ENCODE results near the gene MAPK8IP1.

- TF ChIP-seq BCL3 (IDR thresholded peaks at IDR 0.05) = no peak
- no peak for TF ChIP-seq ZNF302 (CRISPR knock-in tag; IDR thresholded peaks at IDR 0.05)
- TF ChIP-seq ESRRA (IDR thresholded peaks at IDR 0.05; ENCODE audit: borderline replicate concordance, low read length) = no peak
- no peak for TF ChIP-seq RFX5 (IDR thresholded peaks at IDR 0.05)
- no peak for TF ChIP-seq CTCF (IDR thresholded peaks at IDR 0.05)
- TF ChIP-seq POLR2A (IDR thresholded peaks at IDR 0.05; ENCODE audit: low read length) = no peak
- TF ChIP-seq NR3C1 (IDR thresholded peaks at IDR 0.05) = no peak
- no peak for TF ChIP-seq FOSL2 (IDR thresholded peaks at IDR 0.05)
- no peak for TF ChIP-seq FOSL2 (CRISPR knock-in tag; IDR thresholded peaks at IDR 0.05)
- no peak for TF ChIP-seq EHMT2 (IDR thresholded peaks at IDR 0.05; ENCODE audit: low read depth)
- TF ChIP-seq CHD2 (IDR thresholded peaks at IDR 0.05; ENCODE audit: low read length, partially characterized antibody) = no peak
- TF ChIP-seq, protein P1, sequence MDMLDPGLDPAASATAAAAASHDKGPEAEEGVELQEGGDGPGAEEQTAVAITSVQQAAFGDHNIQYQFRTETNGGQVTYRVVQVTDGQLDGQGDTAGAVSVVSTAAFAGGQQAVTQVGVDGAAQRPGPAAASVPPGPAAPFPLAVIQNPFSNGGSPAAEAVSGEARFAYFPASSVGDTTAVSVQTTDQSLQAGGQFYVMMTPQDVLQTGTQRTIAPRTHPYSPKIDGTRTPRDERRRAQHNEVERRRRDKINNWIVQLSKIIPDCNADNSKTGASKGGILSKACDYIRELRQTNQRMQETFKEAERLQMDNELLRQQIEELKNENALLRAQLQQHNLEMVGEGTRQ (IDR thresholded peaks at IDR 0.05) = no peak
- TF ChIP-seq, protein P2, sequence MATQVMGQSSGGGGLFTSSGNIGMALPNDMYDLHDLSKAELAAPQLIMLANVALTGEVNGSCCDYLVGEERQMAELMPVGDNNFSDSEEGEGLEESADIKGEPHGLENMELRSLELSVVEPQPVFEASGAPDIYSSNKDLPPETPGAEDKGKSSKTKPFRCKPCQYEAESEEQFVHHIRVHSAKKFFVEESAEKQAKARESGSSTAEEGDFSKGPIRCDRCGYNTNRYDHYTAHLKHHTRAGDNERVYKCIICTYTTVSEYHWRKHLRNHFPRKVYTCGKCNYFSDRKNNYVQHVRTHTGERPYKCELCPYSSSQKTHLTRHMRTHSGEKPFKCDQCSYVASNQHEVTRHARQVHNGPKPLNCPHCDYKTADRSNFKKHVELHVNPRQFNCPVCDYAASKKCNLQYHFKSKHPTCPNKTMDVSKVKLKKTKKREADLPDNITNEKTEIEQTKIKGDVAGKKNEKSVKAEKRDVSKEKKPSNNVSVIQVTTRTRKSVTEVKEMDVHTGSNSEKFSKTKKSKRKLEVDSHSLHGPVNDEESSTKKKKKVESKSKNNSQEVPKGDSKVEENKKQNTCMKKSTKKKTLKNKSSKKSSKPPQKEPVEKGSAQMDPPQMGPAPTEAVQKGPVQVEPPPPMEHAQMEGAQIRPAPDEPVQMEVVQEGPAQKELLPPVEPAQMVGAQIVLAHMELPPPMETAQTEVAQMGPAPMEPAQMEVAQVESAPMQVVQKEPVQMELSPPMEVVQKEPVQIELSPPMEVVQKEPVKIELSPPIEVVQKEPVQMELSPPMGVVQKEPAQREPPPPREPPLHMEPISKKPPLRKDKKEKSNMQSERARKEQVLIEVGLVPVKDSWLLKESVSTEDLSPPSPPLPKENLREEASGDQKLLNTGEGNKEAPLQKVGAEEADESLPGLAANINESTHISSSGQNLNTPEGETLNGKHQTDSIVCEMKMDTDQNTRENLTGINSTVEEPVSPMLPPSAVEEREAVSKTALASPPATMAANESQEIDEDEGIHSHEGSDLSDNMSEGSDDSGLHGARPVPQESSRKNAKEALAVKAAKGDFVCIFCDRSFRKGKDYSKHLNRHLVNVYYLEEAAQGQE (IDR thresholded peaks at IDR 0.05) = no peak
Measured at GRCh38 chr11:45927684-45928413, 42.4 kb downstream of the MAPK8IP1 start.

Data from A549 (cell line).